Measurements from ENCODE around the gene CYP11A1.
"Not testable (repeated sequence)": the region's sequence is repeated elsewhere in the genome, so short reads cannot be mapped to it uniquely, and the experiment has no call there.

CYP11A1 gene

GRCh38 chr15:74394090-74394846 lies 26.8 kb upstream of the CYP11A1 start:
- 92 to 94% methylated on average over 11 of the region's 11 CpGs for WGBS, 2 experiments
- no peak overlapping the region for H3K4me3 ChIP-seq (ENCODE audit: insufficient read depth, low read depth, low read length)
- no peaks in the 10 kb centered on the region for H3K27me3 ChIP-seq (ENCODE audit: control insufficient read depth, insufficient read depth, low read length, poor library complexity, severe bottlenecking)
- H3K4me1 ChIP-seq (ENCODE audit: control insufficient read depth, insufficient read depth, low read length): peaks cover 6% of the 10 kb centered on the region
- no peaks in the 10 kb centered on the region for H3K9me3 ChIP-seq (ENCODE audit: control insufficient read depth, low read length)
- no peaks in the 10 kb centered on the region for H3K36me3 ChIP-seq (ENCODE audit: control insufficient read depth, insufficient read depth, low read length)
- H3K27ac ChIP-seq (ENCODE audit: insufficient read depth, low read depth, low read length, poor library complexity, severe bottlenecking): no peak overlapping the region

- 91 to 93% methylated on average over 13 of the region's 13 CpGs for WGBS, 2 experiments
- no peak overlapping the region for H3K4me3 ChIP-seq (ENCODE audit: insufficient read depth, low read depth, low read length)
- no peaks in the 10 kb centered on the region for H3K36me3 ChIP-seq (ENCODE audit: control insufficient read depth, insufficient read depth, low read length)
- no peaks in the 10 kb centered on the region for H3K9me3 ChIP-seq (ENCODE audit: control insufficient read depth, low read length)
- H3K27me3 ChIP-seq (ENCODE audit: control insufficient read depth, insufficient read depth, low read length, poor library complexity, severe bottlenecking): no peaks in the 10 kb centered on the region
- H3K27ac ChIP-seq (ENCODE audit: insufficient read depth, low read depth, low read length, poor library complexity, severe bottlenecking): no peak overlapping the region
- peaks cover 6% of the 10 kb centered on the region for H3K4me1 ChIP-seq (ENCODE audit: control insufficient read depth, insufficient read depth, low read length)
These were observed 26.0 kb upstream of the CYP11A1 start for GRCh38 chr15:74393423-74393822.

GRCh38 chr15:74392902-74393301 lies 25.5 kb upstream of the CYP11A1 start:
- no peak overlapping the region for H3K4me3 ChIP-seq (ENCODE audit: insufficient read depth, low read depth, low read length)
- H3K27me3 ChIP-seq (ENCODE audit: control insufficient read depth, insufficient read depth, low read length, poor library complexity, severe bottlenecking): no peaks in the 10 kb centered on the region
- no peaks in the 10 kb centered on the region for H3K9me3 ChIP-seq (ENCODE audit: control insufficient read depth, low read length)
- WGBS, 2 experiments: 90 to 91% methylated on average over 7 of the region's 7 CpGs
- H3K27ac ChIP-seq (ENCODE audit: insufficient read depth, low read depth, low read length, poor library complexity, severe bottlenecking): no peak overlapping the region
- H3K4me1 ChIP-seq (ENCODE audit: control insufficient read depth, insufficient read depth, low read length): peaks cover 6% of the 10 kb centered on the region
- H3K36me3 ChIP-seq (ENCODE audit: control insufficient read depth, insufficient read depth, low read length): no peaks in the 10 kb centered on the region

GRCh38 chr15:74392451-74392830 lies 25.0 kb upstream of the CYP11A1 start:
- 79 to 89% methylated on average over 8 of the region's 8 CpGs for WGBS, 2 experiments
- Histone ChIP-seq H3K27me3 (ENCODE audit: control insufficient read depth, insufficient read depth, low read length, poor library complexity, severe bottlenecking) (no peaks in the 10 kb centered on the region), H3K4me3 (ENCODE audit: insufficient read depth, low read depth, low read length) (no peak overlapping the region), H3K4me1 (ENCODE audit: control insufficient read depth, insufficient read depth, low read length) (peaks cover 6% of the 10 kb centered on the region), H3K27ac (ENCODE audit: insufficient read depth, low read depth, low read length, poor library complexity, severe bottlenecking) (no peak overlapping the region), H3K36me3 (ENCODE audit: control insufficient read depth, insufficient read depth, low read length) (no peaks in the 10 kb centered on the region), H3K9me3 (ENCODE audit: control insufficient read depth, low read length) (no peaks in the 10 kb centered on the region)

- Histone ChIP-seq H3K27ac (ENCODE audit: insufficient read depth, low read depth, low read length, poor library complexity, severe bottlenecking) (no peak overlapping the region), H3K4me3 (ENCODE audit: insufficient read depth, low read depth, low read length) (no peak overlapping the region), H3K27me3 (ENCODE audit: control insufficient read depth, insufficient read depth, low read length, poor library complexity, severe bottlenecking) (no peaks in the 10 kb centered on the region), H3K36me3 (ENCODE audit: control insufficient read depth, insufficient read depth, low read length) (no peaks in the 10 kb centered on the region), H3K9me3 (ENCODE audit: control insufficient read depth, low read length) (no peaks in the 10 kb centered on the region), H3K4me1 (ENCODE audit: control insufficient read depth, insufficient read depth, low read length) (peaks cover 9% of the 10 kb centered on the region)
- 82 to 84% methylated on average over 9 of the region's 9 CpGs for WGBS, 2 experiments
These were observed 24.4 kb upstream of the CYP11A1 start for GRCh38 chr15:74391582-74392450.

- Histone ChIP-seq H3K36me3 (ENCODE audit: control insufficient read depth, insufficient read depth, low read length) (no peaks in the 10 kb centered on the region), H3K27me3 (ENCODE audit: control insufficient read depth, insufficient read depth, low read length, poor library complexity, severe bottlenecking) (no peaks in the 10 kb centered on the region), H3K9me3 (ENCODE audit: control insufficient read depth, low read length) (no peaks in the 10 kb centered on the region), H3K27ac (ENCODE audit: insufficient read depth, low read depth, low read length, poor library complexity, severe bottlenecking) (no peak overlapping the region), H3K4me1 (ENCODE audit: control insufficient read depth, insufficient read depth, low read length) (peaks cover 14% of the 10 kb centered on the region), H3K4me3 (ENCODE audit: insufficient read depth, low read depth, low read length) (no peak overlapping the region)
- 94% methylated on average over 12 of the region's 12 CpGs for WGBS, 2 experiments
These were observed 23.3 kb upstream of the CYP11A1 start for GRCh38 chr15:74390647-74391288.

GRCh38 chr15:74390049-74390646 lies 22.7 kb upstream of the CYP11A1 start:
- not testable (repeated sequence) for H3K4me3 ChIP-seq (ENCODE audit: insufficient read depth, low read depth, low read length); H3K9me3 ChIP-seq (ENCODE audit: control insufficient read depth, low read length); H3K27me3 ChIP-seq (ENCODE audit: control insufficient read depth, insufficient read depth, low read length, poor library complexity, severe bottlenecking); H3K27ac ChIP-seq (ENCODE audit: insufficient read depth, low read depth, low read length, poor library complexity, severe bottlenecking); H3K36me3 ChIP-seq (ENCODE audit: control insufficient read depth, insufficient read depth, low read length)
- WGBS, 2 experiments: 92 to 94% methylated on average over 11 of the region's 11 CpGs
- H3K4me1 ChIP-seq (ENCODE audit: control insufficient read depth, insufficient read depth, low read length): peaks cover 16% of the 10 kb centered on the region

GRCh38 chr15:74389241-74390048 lies 22.0 kb upstream of the CYP11A1 start:
- Histone ChIP-seq H3K4me3 (ENCODE audit: insufficient read depth, low read depth, low read length) (no peak overlapping the region), H3K9me3 (ENCODE audit: control insufficient read depth, low read length) (no peaks in the 10 kb centered on the region), H3K4me1 (ENCODE audit: control insufficient read depth, insufficient read depth, low read length) (peaks cover 16% of the 10 kb centered on the region), H3K36me3 (ENCODE audit: control insufficient read depth, insufficient read depth, low read length) (no peaks in the 10 kb centered on the region), H3K27ac (ENCODE audit: insufficient read depth, low read depth, low read length, poor library complexity, severe bottlenecking) (no peak overlapping the region), H3K27me3 (ENCODE audit: control insufficient read depth, insufficient read depth, low read length, poor library complexity, severe bottlenecking) (no peaks in the 10 kb centered on the region)
- WGBS, 2 experiments: 90% methylated on average over 20 of the region's 20 CpGs

GRCh38 chr15:74388363-74388951 lies 21.0 kb upstream of the CYP11A1 start:
- Histone ChIP-seq H3K27me3 (ENCODE audit: control insufficient read depth, insufficient read depth, low read length, poor library complexity, severe bottlenecking) (no peaks in the 10 kb centered on the region), H3K4me1 (ENCODE audit: control insufficient read depth, insufficient read depth, low read length) (peaks cover 16% of the 10 kb centered on the region), H3K4me3 (ENCODE audit: insufficient read depth, low read depth, low read length) (no peak overlapping the region), H3K27ac (ENCODE audit: insufficient read depth, low read depth, low read length, poor library complexity, severe bottlenecking) (no peak overlapping the region), H3K9me3 (ENCODE audit: control insufficient read depth, low read length) (no peaks in the 10 kb centered on the region), H3K36me3 (ENCODE audit: control insufficient read depth, insufficient read depth, low read length) (no peaks in the 10 kb centered on the region)
- WGBS, 2 experiments: 91 to 95% methylated on average over 10 of the region's 10 CpGs
